ENCODE data around the gene MTARC2.

The MTARC2 gene

GRCh38 chr1:220819467-220820026, 71.4 kb downstream of the MTARC2 start:
- TF ChIP-seq CTCF (IDR thresholded peaks at IDR 0.05; ENCODE audit: control insufficient read depth, extremely low read depth, insufficient read depth) = no peak
- no peak for DNase-seq (ENCODE audit: low read depth)
- H3K4me3 ChIP-seq (ENCODE audit: low read depth, low read length) = no peak overlapping the region

- no peak overlapping the region for H3K4me3 ChIP-seq (ENCODE audit: low read depth, low read length)
These were observed 76.2 kb downstream of the MTARC2 start for GRCh38 chr1:220824031-220824989.

GRCh38 chr1:220825819-220826551, 77.9 kb downstream of the MTARC2 start:
- DNase-seq (ENCODE audit: low read depth) = no peak
- H3K4me3 ChIP-seq (ENCODE audit: low read depth, low read length) = no peak overlapping the region
- TF ChIP-seq CTCF (IDR thresholded peaks at IDR 0.05; ENCODE audit: control insufficient read depth, extremely low read depth, insufficient read depth) = no peak

More at GRCh38 chr1:220824031-220824989, 76.2 kb downstream of the MTARC2 start:
- DNase-seq (ENCODE audit: low read depth) = no peak
- TF ChIP-seq CTCF (IDR thresholded peaks at IDR 0.05; ENCODE audit: control insufficient read depth, extremely low read depth, insufficient read depth) = no peak

GRCh38 chr1:220826729-220827128, 78.6 kb downstream of the MTARC2 start:
- no peak overlapping the region for H3K4me3 ChIP-seq (ENCODE audit: low read depth, low read length)

GRCh38 chr1:220827445-220828178, 79.5 kb downstream of the MTARC2 start:
- TF ChIP-seq CTCF (IDR thresholded peaks at IDR 0.05; ENCODE audit: control insufficient read depth, extremely low read depth, insufficient read depth) = no peak
- H3K4me3 ChIP-seq (ENCODE audit: low read depth, low read length) = no peak overlapping the region
- DNase-seq (ENCODE audit: low read depth) = no peak

More at GRCh38 chr1:220826729-220827128, 78.6 kb downstream of the MTARC2 start:
- no peak for TF ChIP-seq CTCF (IDR thresholded peaks at IDR 0.05; ENCODE audit: control insufficient read depth, extremely low read depth, insufficient read depth)
- no peak for DNase-seq (ENCODE audit: low read depth)

- no peak for TF ChIP-seq CTCF (IDR thresholded peaks at IDR 0.05; ENCODE audit: control insufficient read depth, extremely low read depth, insufficient read depth)
- no peak overlapping the region for H3K4me3 ChIP-seq (ENCODE audit: low read depth, low read length)
- DNase-seq (ENCODE audit: low read depth) = no peak
These were observed 80.0 kb downstream of the MTARC2 start for GRCh38 chr1:220828179-220828490.

Data from LNCaP clone FGC (cell line).